ENCODE data around the gene UBE2D1. TPM values are rescaled to one million over a fixed set of nuclear protein-coding genes. Genes with fewer than 3 reads are reported as not detected.
A peak's percentile ranks its signal among the peaks of the same experiment; 100 is the strongest.

Gene UBE2D1
- total and polyA plus RNA-seq, 2 of the 4 experiments (the other 2 are of a cell fraction) = 9.1 to 9.7 TPM

DNA sequence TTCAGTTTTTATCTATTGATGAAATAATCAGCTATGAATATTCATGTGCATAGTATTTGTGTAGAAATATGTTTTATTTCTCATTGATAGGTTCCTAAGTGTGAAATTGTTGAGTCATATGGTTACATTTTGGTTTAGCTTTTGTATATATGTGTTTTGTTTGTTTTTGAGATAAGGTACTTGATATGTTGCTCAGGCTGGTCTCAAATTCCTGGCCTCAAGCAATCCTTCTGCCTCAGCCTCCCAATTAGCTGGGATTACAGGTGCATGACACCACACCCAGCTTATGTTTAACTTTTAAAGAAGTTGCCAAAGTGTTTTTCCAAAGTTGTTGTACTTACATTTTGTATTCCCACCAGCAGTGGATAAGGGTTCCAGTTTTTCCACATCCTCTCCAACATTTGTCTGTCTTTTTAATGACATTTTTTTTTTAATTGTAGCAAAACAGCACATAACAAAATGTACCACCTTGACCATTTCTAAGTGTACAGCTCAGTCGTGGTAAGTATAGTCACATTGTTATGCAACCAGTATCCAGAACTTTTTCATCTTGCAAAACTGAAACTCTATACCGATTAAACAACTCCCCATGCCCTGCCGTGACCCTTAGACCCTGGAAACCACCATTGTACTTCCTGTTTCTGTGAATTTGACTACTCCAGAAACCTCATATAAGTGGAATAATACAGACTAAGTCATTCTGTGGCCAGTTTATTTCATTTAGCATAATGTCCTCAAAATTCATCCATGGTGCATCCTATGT, 12.6 kb upstream of the UBE2D1 start:
- BruUV-seq (replicated peaks) = no TSS peak
- Histone ChIP-seq H3K9me3 (ENCODE audit: control insufficient read depth, insufficient read depth, low read length) (no peaks in the 10 kb centered on the region), H4K8ac (ENCODE audit: low read depth in 2 of 2, low read length in 2 of 2) (no peak overlapping the region), H4K91ac (ENCODE audit: insufficient read depth, low read depth, low read length) (no peak overlapping the region), H2AFZ (replicated peaks; ENCODE audit: low read length, poor library complexity) (no peak overlapping the region), H4K20me1 (ENCODE audit: insufficient read depth, low read length) (no peaks in the 10 kb centered on the region), H3K4me1 (ENCODE audit: control insufficient read depth, insufficient read depth, low read length) (no peaks in the 10 kb centered on the region), H3K79me1 (ENCODE audit: low read depth in 1 of 2, low read length in 2 of 2) (no peaks in the 10 kb centered on the region), H3K36me3 (ENCODE audit: control insufficient read depth, insufficient read depth, low read length) (no peaks in the 10 kb centered on the region), H3K56ac (ENCODE audit: extremely low read depth, insufficient read depth, low read length) (no peak overlapping the region), H3K4ac (ENCODE audit: low read depth, low read length) (no peak overlapping the region), H3K4me2 (ENCODE audit: low read depth, low read length) (no peak overlapping the region), H2BK5ac (ENCODE audit: low read depth, low read length, poor library complexity, severe bottlenecking) (no peak overlapping the region), H3K18ac (ENCODE audit: low read depth, low read length) (no peak overlapping the region), H3K27me3 (ENCODE audit: control insufficient read depth, insufficient read depth, low read length) (no peaks in the 10 kb centered on the region), H3K23ac (ENCODE audit: low read depth, low read length) (no peak overlapping the region), H2BK20ac (ENCODE audit: low read depth, low read length) (no peak overlapping the region), H3K27ac (ENCODE audit: insufficient read depth, low read length) (no peak overlapping the region), H2AK5ac (ENCODE audit: low read depth, low read length) (no peak overlapping the region), H2AK9ac (replicated peaks; ENCODE audit: low read depth, low read length, poor library complexity) (no peak overlapping the region), H2BK15ac (ENCODE audit: low read depth, low read length) (no peak overlapping the region), H4K5ac (ENCODE audit: low read depth, low read length) (no peak overlapping the region), H3K14ac (replicated peaks; ENCODE audit: low read depth, low read length) (no peak overlapping the region), H3K4me3 (ENCODE audit: insufficient read depth, low read depth, low read length) (no peak overlapping the region), H3K9me1 (ENCODE audit: insufficient read depth, low read length) (no peaks in the 10 kb centered on the region), H2BK120ac (ENCODE audit: low read depth, low read length) (no peak overlapping the region), H3K9ac (ENCODE audit: low read depth, low read length) (no peak overlapping the region)
- ChIA-PET CTCF (interaction anchor here (1.2 kb wide), 1 partner anchor 145 kb away, joined by 5 read pairs; no protein-coding TSS in a partner anchor), POLR2A (ENCODE audit: unreplicated experiment) (no interaction called here)
- intact Hi-C loops (cut with micrococcal nuclease) (no loop called here), in situ Hi-C loops (cut with MboI; ENCODE audit: low sequenced_read_pairs) (no loop called here), dilution Hi-C loops (cut with HindIII; ENCODE audit: low sequenced_read_pairs, unreplicated experiment) (loop anchor here (25.0 kb wide), 1 partner anchor 135 kb away; no protein-coding TSS in a partner anchor)
- TF ChIP-seq CHD1 (IDR thresholded peaks at IDR 0.05; ENCODE audit: low read depth, low read length) = no peak
- DNase-seq = peak; percentile 11
- peak; percentile 21 for ATAC-seq (ENCODE audit: low read depth)
- WGBS, 2 experiments (ENCODE audit: extremely low coverage in 2 of 2, insufficient read length in 1 of 2) = 43% methylated on average over 1 of the region's 3 CpGs; no CpG with 5 or more reads in 1 of the 2 experiments
